ENCODE measurements around the gene ADD2.
A peak's percentile ranks its signal among the peaks of the same experiment; 100 is the strongest.
"Not testable (repeated sequence)": the region's sequence is repeated elsewhere in the genome, so short reads cannot be mapped to it uniquely, and the experiment has no call there.

The ADD2 gene

GRCh38 chr2:70657246-70657645 lies 110.8 kb downstream of the ADD2 start:
- Histone ChIP-seq H4K8ac (ENCODE audit: low read depth, low read length) (no peak overlapping the region), H3K79me1 (ENCODE audit: low read length) (no peaks in the 10 kb centered on the region), H3K27ac (ENCODE audit: low read depth, low read length) (no peak overlapping the region), H3K18ac (ENCODE audit: low read length) (no peak overlapping the region), H3K79me2 (ENCODE audit: control insufficient read depth, insufficient read depth, low read length) (no peaks in the 10 kb centered on the region), H3K4ac (ENCODE audit: low read depth, low read length) (no peak overlapping the region), H3K27me3 (ENCODE audit: insufficient read depth, low read length, poor library complexity) (peaks cover 2% of the 10 kb centered on the region), H3K36me3 (ENCODE audit: control insufficient read depth, insufficient read depth, low read length) (no peaks in the 10 kb centered on the region), H3K4me2 (ENCODE audit: low read length) (no peak overlapping the region), H2BK15ac (replicated peaks; ENCODE audit: low read depth) (no peak overlapping the region), H3K56ac (ENCODE audit: low read length) (no peak overlapping the region), H3K4me3 (ENCODE audit: low read length) (no peak overlapping the region), H3K23ac (ENCODE audit: low read length) (no peak overlapping the region), H3K9ac (ENCODE audit: low read length) (no peak overlapping the region), H2BK5ac (ENCODE audit: low read length) (no peak overlapping the region), H4K5ac (ENCODE audit: low read length) (no peak overlapping the region), H2AK5ac (ENCODE audit: low read length) (no peak overlapping the region), H2BK120ac (ENCODE audit: low read depth, low read length) (no peak overlapping the region), H3K4me1 (ENCODE audit: control insufficient read depth, low read depth, low read length) (no peaks in the 10 kb centered on the region)
- DNase-seq: no peak
- WGBS (ENCODE audit: extremely low coverage, insufficient coverage, low lambda C conversion rate): no CpG with 5 or more reads among the region's 5 CpGs

GRCh38 chr2:70656421-70657010 lies 111.5 kb downstream of the ADD2 start:
- no peak overlapping the region for H4K8ac ChIP-seq (ENCODE audit: low read depth, low read length)
- no peak overlapping the region for H3K18ac ChIP-seq (ENCODE audit: low read length)
- no peak overlapping the region for H3K4me3 ChIP-seq (ENCODE audit: low read length)
- H3K27me3 ChIP-seq (ENCODE audit: insufficient read depth, low read length, poor library complexity): peaks cover 2% of the 10 kb centered on the region
- WGBS (ENCODE audit: extremely low coverage, insufficient coverage, low lambda C conversion rate): no CpG with 5 or more reads among the region's 11 CpGs
- no peak overlapping the region for H3K27ac ChIP-seq (ENCODE audit: low read depth, low read length)
- no peak overlapping the region for H3K9ac ChIP-seq (ENCODE audit: low read length)
- H3K4me1 ChIP-seq (ENCODE audit: control insufficient read depth, low read depth, low read length): no peaks in the 10 kb centered on the region
- H2BK15ac ChIP-seq (replicated peaks; ENCODE audit: low read depth): no peak overlapping the region
- H4K5ac ChIP-seq (ENCODE audit: low read length): no peak overlapping the region
- no peak overlapping the region for H3K23ac ChIP-seq (ENCODE audit: low read length)
- no peak overlapping the region for H3K4me2 ChIP-seq (ENCODE audit: low read length)
- H3K36me3 ChIP-seq (ENCODE audit: control insufficient read depth, insufficient read depth, low read length): no peaks in the 10 kb centered on the region
- no peak overlapping the region for H3K4ac ChIP-seq (ENCODE audit: low read depth, low read length)
- no peak for DNase-seq
- no peaks in the 10 kb centered on the region for H3K79me2 ChIP-seq (ENCODE audit: control insufficient read depth, insufficient read depth, low read length)
- no peak overlapping the region for H3K56ac ChIP-seq (ENCODE audit: low read length)
- no peak overlapping the region for H2BK120ac ChIP-seq (ENCODE audit: low read depth, low read length)
- no peak overlapping the region for H2BK5ac ChIP-seq (ENCODE audit: low read length)
- no peak overlapping the region for H2AK5ac ChIP-seq (ENCODE audit: low read length)
- H3K79me1 ChIP-seq (ENCODE audit: low read length): no peaks in the 10 kb centered on the region

GRCh38 chr2:70655786-70656185 lies 112.2 kb downstream of the ADD2 start:
- no peak overlapping the region for H4K5ac ChIP-seq (ENCODE audit: low read length)
- H3K18ac ChIP-seq (ENCODE audit: low read length): no peak overlapping the region
- no peak overlapping the region for H3K9ac ChIP-seq (ENCODE audit: low read length)
- H3K23ac ChIP-seq (ENCODE audit: low read length): no peak overlapping the region
- no peaks in the 10 kb centered on the region for H3K79me1 ChIP-seq (ENCODE audit: low read length)
- WGBS (ENCODE audit: extremely low coverage, insufficient coverage, low lambda C conversion rate): no CpG with 5 or more reads among the region's 4 CpGs
- H3K36me3 ChIP-seq (ENCODE audit: control insufficient read depth, insufficient read depth, low read length): no peaks in the 10 kb centered on the region
- H2BK5ac ChIP-seq (ENCODE audit: low read length): no peak overlapping the region
- no peak overlapping the region for H2BK15ac ChIP-seq (replicated peaks; ENCODE audit: low read depth)
- DNase-seq: no peak
- no peak overlapping the region for H3K4me3 ChIP-seq (ENCODE audit: low read length)
- no peak overlapping the region for H4K8ac ChIP-seq (ENCODE audit: low read depth, low read length)
- H3K56ac ChIP-seq (ENCODE audit: low read length): no peak overlapping the region
- H3K4me2 ChIP-seq (ENCODE audit: low read length): no peak overlapping the region
- H3K4ac ChIP-seq (ENCODE audit: low read depth, low read length): no peak overlapping the region
- no peak overlapping the region for H3K27ac ChIP-seq (ENCODE audit: low read depth, low read length)
- peaks cover 2% of the 10 kb centered on the region for H3K27me3 ChIP-seq (ENCODE audit: insufficient read depth, low read length, poor library complexity)
- H3K4me1 ChIP-seq (ENCODE audit: control insufficient read depth, low read depth, low read length): no peaks in the 10 kb centered on the region
- H2AK5ac ChIP-seq (ENCODE audit: low read length): no peak overlapping the region
- H2BK120ac ChIP-seq (ENCODE audit: low read depth, low read length): no peak overlapping the region
- no peaks in the 10 kb centered on the region for H3K79me2 ChIP-seq (ENCODE audit: control insufficient read depth, insufficient read depth, low read length)

- not testable (repeated sequence) for H3K79me1 ChIP-seq (ENCODE audit: low read length); H4K8ac ChIP-seq (ENCODE audit: low read depth, low read length); H3K79me2 ChIP-seq (ENCODE audit: control insufficient read depth, insufficient read depth, low read length); H3K4me2 ChIP-seq (ENCODE audit: low read length); H2BK120ac ChIP-seq (ENCODE audit: low read depth, low read length); H3K27me3 ChIP-seq (ENCODE audit: insufficient read depth, low read length, poor library complexity); H3K4me3 ChIP-seq (ENCODE audit: low read length); H2BK15ac ChIP-seq (replicated peaks; ENCODE audit: low read depth); H3K36me3 ChIP-seq (ENCODE audit: control insufficient read depth, insufficient read depth, low read length); H3K27ac ChIP-seq (ENCODE audit: low read depth, low read length); H3K4me1 ChIP-seq (ENCODE audit: control insufficient read depth, low read depth, low read length); H2BK5ac ChIP-seq (ENCODE audit: low read length); H3K18ac ChIP-seq (ENCODE audit: low read length); H3K4ac ChIP-seq (ENCODE audit: low read depth, low read length); H3K9ac ChIP-seq (ENCODE audit: low read length); H4K5ac ChIP-seq (ENCODE audit: low read length); H3K56ac ChIP-seq (ENCODE audit: low read length); H3K23ac ChIP-seq (ENCODE audit: low read length); H2AK5ac ChIP-seq (ENCODE audit: low read length)
- peak; percentile 31 for DNase-seq
- WGBS (ENCODE audit: extremely low coverage, insufficient coverage, low lambda C conversion rate): no CpG with 5 or more reads among the region's 6 CpGs
Observed at GRCh38 chr2:70655211-70655610, 112.8 kb downstream of the ADD2 start.

GRCh38 chr2:70651727-70652126 lies 116.3 kb downstream of the ADD2 start:
- Histone ChIP-seq H3K27me3 (ENCODE audit: insufficient read depth, low read length, poor library complexity) (peaks cover 2% of the 10 kb centered on the region), H3K9ac (ENCODE audit: low read length) (no peak overlapping the region), H2AK5ac (ENCODE audit: low read length) (no peak overlapping the region), H3K4me3 (ENCODE audit: low read length) (no peak overlapping the region), H3K79me2 (ENCODE audit: control insufficient read depth, insufficient read depth, low read length) (no peaks in the 10 kb centered on the region), H3K4me2 (ENCODE audit: low read length) (no peak overlapping the region), H3K56ac (ENCODE audit: low read length) (no peak overlapping the region), H3K27ac (ENCODE audit: low read depth, low read length) (no peak overlapping the region), H2BK5ac (ENCODE audit: low read length) (no peak overlapping the region), H3K18ac (ENCODE audit: low read length) (no peak overlapping the region), H4K8ac (ENCODE audit: low read depth, low read length) (no peak overlapping the region), H3K79me1 (ENCODE audit: low read length) (no peaks in the 10 kb centered on the region), H3K36me3 (ENCODE audit: control insufficient read depth, insufficient read depth, low read length) (no peaks in the 10 kb centered on the region), H3K23ac (ENCODE audit: low read length) (no peak overlapping the region), H2BK15ac (replicated peaks; ENCODE audit: low read depth) (no peak overlapping the region), H3K4me1 (ENCODE audit: control insufficient read depth, low read depth, low read length) (no peaks in the 10 kb centered on the region), H3K4ac (ENCODE audit: low read depth, low read length) (no peak overlapping the region), H4K5ac (ENCODE audit: low read length) (no peak overlapping the region), H2BK120ac (ENCODE audit: low read depth, low read length) (no peak overlapping the region)
- WGBS (ENCODE audit: extremely low coverage, insufficient coverage, low lambda C conversion rate): no CpG with 5 or more reads among the region's 2 CpGs
- DNase-seq: no peak

GRCh38 chr2:70651014-70651413 lies 117.0 kb downstream of the ADD2 start:
- H3K18ac ChIP-seq (ENCODE audit: low read length): no peak overlapping the region
- H2BK15ac ChIP-seq (replicated peaks; ENCODE audit: low read depth): no peak overlapping the region
- H2BK5ac ChIP-seq (ENCODE audit: low read length): no peak overlapping the region
- no peak overlapping the region for H3K23ac ChIP-seq (ENCODE audit: low read length)
- H3K36me3 ChIP-seq (ENCODE audit: control insufficient read depth, insufficient read depth, low read length): no peaks in the 10 kb centered on the region
- H2BK120ac ChIP-seq (ENCODE audit: low read depth, low read length): no peak overlapping the region
- H3K9ac ChIP-seq (ENCODE audit: low read length): no peak overlapping the region
- peaks cover 2% of the 10 kb centered on the region for H3K27me3 ChIP-seq (ENCODE audit: insufficient read depth, low read length, poor library complexity)
- H2AK5ac ChIP-seq (ENCODE audit: low read length): no peak overlapping the region
- no peak overlapping the region for H3K4me3 ChIP-seq (ENCODE audit: low read length)
- H3K4ac ChIP-seq (ENCODE audit: low read depth, low read length): no peak overlapping the region
- no peak overlapping the region for H3K27ac ChIP-seq (ENCODE audit: low read depth, low read length)
- H3K79me2 ChIP-seq (ENCODE audit: control insufficient read depth, insufficient read depth, low read length): no peaks in the 10 kb centered on the region
- H3K79me1 ChIP-seq (ENCODE audit: low read length): no peaks in the 10 kb centered on the region
- H3K56ac ChIP-seq (ENCODE audit: low read length): no peak overlapping the region
- H3K4me1 ChIP-seq (ENCODE audit: control insufficient read depth, low read depth, low read length): no peaks in the 10 kb centered on the region
- DNase-seq: no peak
- no peak overlapping the region for H3K4me2 ChIP-seq (ENCODE audit: low read length)
- no peak overlapping the region for H4K8ac ChIP-seq (ENCODE audit: low read depth, low read length)
- no peak overlapping the region for H4K5ac ChIP-seq (ENCODE audit: low read length)

Measured in mesendoderm (in vitro differentiated cells).